Neural cell (in vitro differentiated cells): ENCODE data around the gene BMP4.

Experiments
- CTCF ChIP-seq: fragments of 450-650 bp; IDR thresholded peaks from 2 replicates; pipeline ENCODE4 v1.5.1; 2014; ENCODE audit warnings: antibody characterized with exemption, mild to moderate bottlenecking, moderate library complexity; ENCODE audit not compliant: poor library complexity, severe bottlenecking
- EP300 ChIP-seq: fragments of 450-650 bp; conservative IDR thresholded peaks from 2 replicates; pipeline ENCODE4 v1.6.1; 2014; ENCODE audit warnings: antibody characterized with exemption, mild to moderate bottlenecking, moderate library complexity; ENCODE audit not compliant: poor library complexity, severe bottlenecking
- EZH2 ChIP-seq: fragments of 200-600, 300-800 bp; shearing (Covaris generic), sonication (generic); IDR thresholded peaks from 2 replicates; pipeline ENCODE4 v1.6.1; 2014; ENCODE audit warnings: antibody characterized with exemption, low read length, borderline replicate concordance, mild to moderate bottlenecking; ENCODE audit not compliant: insufficient read depth, poor library complexity, severe bottlenecking
- MXI1 ChIP-seq: fragments of 450-650 bp; conservative IDR thresholded peaks from 2 replicates; pipeline ENCODE4 v1.6.1; 2014; ENCODE audit warnings: antibody characterized with exemption, mild to moderate bottlenecking; ENCODE audit not compliant: poor library complexity, severe bottlenecking
- POLR2AphosphoS5 ChIP-seq: IDR thresholded peaks from 2 replicates; pipeline ENCODE4 v1.6.1; 2012
- RAD21 ChIP-seq: fragments of 450-650 bp; conservative IDR thresholded peaks from 2 replicates; pipeline ENCODE4 v1.6.1; 2014; ENCODE audit warnings: antibody characterized with exemption, mild to moderate bottlenecking, moderate library complexity
- REST ChIP-seq: IDR thresholded peaks from 2 replicates; pipeline ENCODE4 v1.6.1; 2012; ENCODE audit warnings: borderline replicate concordance
- SMC3 ChIP-seq: fragments of 450-650 bp; conservative IDR thresholded peaks from 2 replicates; pipeline ENCODE4 v1.6.1; 2014; ENCODE audit warnings: antibody characterized with exemption, mild to moderate bottlenecking, moderate library complexity; ENCODE audit not compliant: poor library complexity
- TAF1 ChIP-seq: IDR thresholded peaks from 2 replicates; pipeline ENCODE4 v1.6.1; 2012; ENCODE audit warnings: low read depth

DNA sequence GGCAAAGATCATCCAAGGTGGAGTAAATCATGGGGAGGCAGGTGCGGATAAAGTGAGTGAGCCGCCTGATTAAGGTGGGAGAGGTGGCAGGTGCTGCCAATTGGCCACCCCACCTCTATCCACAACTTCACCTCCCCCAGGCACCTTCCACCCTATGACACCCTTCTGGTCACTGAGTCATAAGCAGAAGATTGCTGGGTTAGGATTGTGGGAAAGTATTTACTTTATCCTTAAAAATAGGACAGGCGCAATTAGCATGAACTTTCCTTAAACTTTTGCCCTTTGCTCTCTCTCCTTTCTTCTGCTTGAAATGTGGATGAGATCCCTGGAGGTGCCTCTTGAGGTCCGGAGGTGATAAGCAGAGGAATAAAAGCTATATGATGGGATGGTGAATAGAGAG is 14.9 kb upstream of the BMP4 start:
- TF ChIP-seq EZH2 (no peak), CTCF (no peak), TAF1 (no peak), POLR2AphosphoS5 (no peak), REST (no peak), SMC3 (no peak), RAD21 (no peak), EP300 (no peak), MXI1 (no peak)
